Mesendoderm (in vitro differentiated cells): Measurements from ENCODE around the gene UBE2D2.
A peak's percentile ranks its signal among the peaks of the same experiment; 100 is the strongest.

ENCODE experiments used
- DNase-seq: peaks from one replicate; pipeline ENCODE4 v3.0.0; 2013
- H2AK5ac ChIP-seq: 2 replicates; pipeline ENCODE4 v1.6.1; 2013; ENCODE audit warnings: low read length, inconsistent platforms
- H2BK120ac ChIP-seq: 2 replicates; pipeline ENCODE4 v1.6.1; 2013; ENCODE audit warnings: low read depth, mild to moderate bottlenecking, low read length, moderate library complexity, mixed read lengths
- H2BK15ac ChIP-seq: replicated peaks from 2 replicates; pipeline ENCODE4 v1.6.1; 2013; ENCODE audit warnings: low read depth, mild to moderate bottlenecking, moderate library complexity
- H2BK5ac ChIP-seq: 2 replicates; pipeline ENCODE4 v1.6.1; 2013; ENCODE audit warnings: low read length, inconsistent platforms
- H3K18ac ChIP-seq: 2 replicates; pipeline ENCODE4 v1.6.1; 2013; ENCODE audit warnings: mild to moderate bottlenecking, low read length, mixed read lengths
- H3K23ac ChIP-seq: one replicate; pipeline ENCODE4 v1.6.1; 2013; ENCODE audit warnings: low read length
- H3K27ac ChIP-seq: 2 replicates; pipeline ENCODE4 v1.5.1; 2013; ENCODE audit warnings: low read depth, mild to moderate bottlenecking, inconsistent platforms, low read length, moderate library complexity
- H3K27me3 ChIP-seq: 2 replicates; pipeline ENCODE4 v1.6.1; 2013; ENCODE audit warnings: low read length, control low read depth, mild to moderate bottlenecking, inconsistent platforms; ENCODE audit not compliant: insufficient read depth, poor library complexity
- H3K36me3 ChIP-seq: 2 replicates; pipeline ENCODE4 v1.6.1; 2013; ENCODE audit warnings: low read length, inconsistent platforms; ENCODE audit not compliant: control insufficient read depth, insufficient read depth
- H3K4ac ChIP-seq: one replicate; pipeline ENCODE4 v1.6.1; 2013; ENCODE audit warnings: low read depth, mild to moderate bottlenecking, low read length, moderate library complexity
- H3K4me1 ChIP-seq: 2 replicates; pipeline ENCODE4 v1.6.1; 2013; ENCODE audit warnings: low read depth, low read length, inconsistent platforms; ENCODE audit not compliant: control insufficient read depth
- H3K4me2 ChIP-seq: 2 replicates; pipeline ENCODE4 v1.6.1; 2013; ENCODE audit warnings: low read length
- H3K4me3 ChIP-seq: 2 replicates; pipeline ENCODE4 v1.5.1; 2013; ENCODE audit warnings: mild to moderate bottlenecking, low read length
- H3K56ac ChIP-seq: one replicate; pipeline ENCODE4 v1.6.1; 2013; ENCODE audit warnings: low read length
- H3K79me1 ChIP-seq: 2 replicates; pipeline ENCODE4 v1.6.1; 2013; ENCODE audit warnings: low read length, inconsistent platforms
- H3K79me2 ChIP-seq: 2 replicates; pipeline ENCODE4 v1.6.1; 2013; ENCODE audit warnings: mild to moderate bottlenecking, low read length; ENCODE audit not compliant: control insufficient read depth, insufficient read depth
- H3K9ac ChIP-seq: 2 replicates; pipeline ENCODE4 v1.6.1; 2013; ENCODE audit warnings: low read length, inconsistent platforms
- H4K5ac ChIP-seq: one replicate; pipeline ENCODE4 v1.6.1; 2013; ENCODE audit warnings: low read length
- H4K8ac ChIP-seq: one replicate; pipeline ENCODE4 v1.6.1; 2013; ENCODE audit warnings: low read depth, mild to moderate bottlenecking, control low read depth, low read length, moderate library complexity
- WGBS: extraction: QIAGEN DNeasy Blood & Tissue Kit; methylation state at CpG from one replicate; pipeline ENCODE4 v1.1.7; 2013; ENCODE audit warnings: low lambda C conversion rate, missing lambda C conversion rate; ENCODE audit not compliant: insufficient coverage; ENCODE audit errors: extremely low coverage; 5-methylcytosine and 5-hydroxymethylcytosine counted together

UBE2D2 gene

GRCh38 chr5:139654871-139655491, 93.8 kb downstream of the UBE2D2 start:
- no CpG with 5 or more reads among the region's 13 CpGs for WGBS
- DNase-seq, result no peak

GRCh38 chr5:139655727-139656271, 94.7 kb downstream of the UBE2D2 start:
- Histone ChIP-seq H3K4me1 (peaks cover 58% of the 10 kb centered on the region), H3K4ac (no peak overlapping the region), H3K23ac (no peak overlapping the region), H3K79me2 (peaks cover 97% of the 10 kb centered on the region), H3K4me3 (no peak overlapping the region), H2BK120ac (no peak overlapping the region), H3K56ac (peak overlapping the region; percentile 49), H3K9ac (no peak overlapping the region), H3K79me1 (peaks cover 10% of the 10 kb centered on the region), H2AK5ac (no peak overlapping the region), H2BK15ac (no peak overlapping the region), H3K4me2 (no peak overlapping the region), H2BK5ac (no peak overlapping the region), H4K8ac (no peak overlapping the region), H3K27ac (no peak overlapping the region), H4K5ac (no peak overlapping the region), H3K18ac (no peak overlapping the region), H3K27me3 (no peaks in the 10 kb centered on the region), H3K36me3 (no peaks in the 10 kb centered on the region)
- no peak for DNase-seq
- no CpG with 5 or more reads among the region's 18 CpGs for WGBS

More at GRCh38 chr5:139654871-139655491, 93.8 kb downstream of the UBE2D2 start:
- Histone ChIP-seq H2BK15ac (no peak overlapping the region), H3K4me3 (no peak overlapping the region), H3K27me3 (no peaks in the 10 kb centered on the region), H2BK5ac (no peak overlapping the region), H3K27ac (no peak overlapping the region), H3K79me2 (peaks cover 98% of the 10 kb centered on the region), H2AK5ac (no peak overlapping the region), H3K36me3 (no peaks in the 10 kb centered on the region), H3K4me1 (peaks cover 54% of the 10 kb centered on the region), H2BK120ac (no peak overlapping the region), H3K79me1 (peaks cover 10% of the 10 kb centered on the region), H3K4me2 (no peak overlapping the region), H3K56ac (peak overlapping the region; percentile 71), H4K5ac (no peak overlapping the region), H3K18ac (no peak overlapping the region), H3K23ac (no peak overlapping the region), H3K4ac (no peak overlapping the region), H3K9ac (peak overlapping the region; percentile 56), H4K8ac (no peak overlapping the region)

DNA sequence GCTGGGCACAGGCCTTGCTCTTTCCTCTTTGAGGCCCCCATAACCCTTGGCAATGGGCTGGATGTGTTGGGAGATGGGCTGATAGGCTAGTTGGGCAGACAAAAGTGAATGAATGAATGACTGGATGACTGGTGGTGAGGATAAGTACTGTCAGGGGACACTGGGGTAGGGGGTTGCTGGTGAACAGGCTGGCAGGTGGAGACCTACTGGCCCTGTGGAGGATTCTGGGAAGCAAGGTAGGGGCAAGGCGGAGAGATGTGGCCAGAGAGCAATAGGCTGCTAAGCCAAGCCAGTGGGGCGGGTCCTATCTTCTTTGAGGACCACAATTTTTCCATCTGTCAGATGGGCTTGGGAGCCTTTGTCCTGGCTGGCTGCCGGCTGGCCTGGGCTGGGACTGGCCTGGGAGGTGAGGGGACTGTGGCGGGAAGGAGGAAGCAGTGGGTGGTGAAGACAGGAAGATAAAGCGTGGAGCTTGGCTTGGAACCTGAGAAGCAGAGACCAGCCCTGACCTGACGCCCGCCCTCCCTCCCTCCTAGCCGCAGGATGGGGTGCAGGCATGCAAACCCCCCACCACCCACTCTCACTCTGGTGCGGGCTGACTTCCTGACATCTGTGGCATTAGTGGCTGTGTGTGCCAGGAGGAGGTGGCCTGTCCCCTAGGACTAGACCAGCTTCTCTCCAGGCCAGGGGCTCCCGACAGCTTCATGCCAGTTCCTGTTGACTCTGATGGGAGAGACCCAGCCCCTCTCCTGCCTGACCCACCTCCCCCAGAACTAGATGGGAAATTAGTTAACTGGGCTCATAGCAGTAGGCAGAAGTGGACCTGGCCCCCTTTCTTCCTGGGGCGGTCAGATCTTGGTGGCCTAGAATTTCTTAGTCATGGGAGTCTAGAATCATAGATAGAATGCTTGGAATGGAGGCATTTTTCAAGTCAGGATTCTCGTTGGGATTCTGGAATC, 96.5 kb downstream of the UBE2D2 start:
- H4K5ac ChIP-seq, result no peak overlapping the region
- H3K4me1 ChIP-seq, result peaks cover 51% of the 10 kb centered on the region
- peak overlapping the region; percentile 48 for H3K23ac ChIP-seq
- H2BK5ac ChIP-seq, result no peak overlapping the region
- no peak overlapping the region for H3K18ac ChIP-seq
- H2AK5ac ChIP-seq, result no peak overlapping the region
- peaks cover 16% of the 10 kb centered on the region for H3K79me1 ChIP-seq
- H3K56ac ChIP-seq, result peak overlapping the region; percentile 58
- peak overlapping the region; percentile 53 for H3K9ac ChIP-seq
- H2BK120ac ChIP-seq, result no peak overlapping the region
- H3K79me2 ChIP-seq, result peaks cover 98% of the 10 kb centered on the region
- H3K27me3 ChIP-seq, result no peaks in the 10 kb centered on the region
- WGBS, result no CpG with 5 or more reads among the region's 12 CpGs
- no peak for DNase-seq
- no peak overlapping the region for H2BK15ac ChIP-seq
- no peak overlapping the region for H3K4me3 ChIP-seq
- no peak overlapping the region for H3K4me2 ChIP-seq
- peak overlapping the region; percentile 45 for H3K27ac ChIP-seq
- peaks cover 1% of the 10 kb centered on the region for H3K36me3 ChIP-seq
- no peak overlapping the region for H4K8ac ChIP-seq
- H3K4ac ChIP-seq, result no peak overlapping the region

- Histone ChIP-seq H3K4ac (no peak overlapping the region), H3K36me3 (peaks cover 1% of the 10 kb centered on the region), H3K56ac (peak overlapping the region; percentile 58), H3K79me1 (peaks cover 18% of the 10 kb centered on the region), H2BK120ac (no peak overlapping the region), H4K5ac (no peak overlapping the region), H3K79me2 (peaks cover 98% of the 10 kb centered on the region), H2AK5ac (no peak overlapping the region), H4K8ac (no peak overlapping the region), H3K18ac (peak overlapping the region; percentile 31), H2BK15ac (no peak overlapping the region), H2BK5ac (no peak overlapping the region), H3K23ac (no peak overlapping the region), H3K9ac (peak overlapping the region; percentile 17), H3K27ac (peak overlapping the region; percentile 45), H3K27me3 (no peaks in the 10 kb centered on the region), H3K4me1 (peaks cover 45% of the 10 kb centered on the region), H3K4me3 (no peak overlapping the region), H3K4me2 (no peak overlapping the region)
- no CpG with 5 or more reads among the region's 14 CpGs for WGBS
- DNase-seq, result no peak
Observed at GRCh38 chr5:139658501-139658927, 97.4 kb downstream of the UBE2D2 start.

GRCh38 chr5:139658928-139659667, 98.0 kb downstream of the UBE2D2 start:
- no peak overlapping the region for H2AK5ac ChIP-seq
- H3K23ac ChIP-seq, result peak overlapping the region; percentile 83
- peak overlapping the region; percentile 36 for H3K27ac ChIP-seq
- no peak overlapping the region for H2BK5ac ChIP-seq
- H4K8ac ChIP-seq, result no peak overlapping the region
- H3K4me1 ChIP-seq, result peaks cover 40% of the 10 kb centered on the region
- no CpG with 5 or more reads among the region's 15 CpGs for WGBS
- H3K79me1 ChIP-seq, result peaks cover 18% of the 10 kb centered on the region
- no peak overlapping the region for H4K5ac ChIP-seq
- H3K79me2 ChIP-seq, result peaks cover 98% of the 10 kb centered on the region
- H3K36me3 ChIP-seq, result peaks cover 1% of the 10 kb centered on the region
- H3K9ac ChIP-seq, result peak overlapping the region; percentile 47
- peak overlapping the region; percentile 46 for H3K18ac ChIP-seq
- peak overlapping the region; percentile 79 for H3K56ac ChIP-seq
- no peak overlapping the region for H2BK120ac ChIP-seq
- peak overlapping the region; percentile 5 for H3K4me2 ChIP-seq
- H3K4me3 ChIP-seq, result no peak overlapping the region
- DNase-seq, result peak; percentile 91
- no peak overlapping the region for H3K4ac ChIP-seq
- no peak overlapping the region for H2BK15ac ChIP-seq
- H3K27me3 ChIP-seq, result no peaks in the 10 kb centered on the region
